ENCODE data around the gene ERBB4.

GRCh38 chr2:211864328-211864727 lies 674.3 kb downstream of the ERBB4 start:
- TF ChIP-seq, protein P1, sequence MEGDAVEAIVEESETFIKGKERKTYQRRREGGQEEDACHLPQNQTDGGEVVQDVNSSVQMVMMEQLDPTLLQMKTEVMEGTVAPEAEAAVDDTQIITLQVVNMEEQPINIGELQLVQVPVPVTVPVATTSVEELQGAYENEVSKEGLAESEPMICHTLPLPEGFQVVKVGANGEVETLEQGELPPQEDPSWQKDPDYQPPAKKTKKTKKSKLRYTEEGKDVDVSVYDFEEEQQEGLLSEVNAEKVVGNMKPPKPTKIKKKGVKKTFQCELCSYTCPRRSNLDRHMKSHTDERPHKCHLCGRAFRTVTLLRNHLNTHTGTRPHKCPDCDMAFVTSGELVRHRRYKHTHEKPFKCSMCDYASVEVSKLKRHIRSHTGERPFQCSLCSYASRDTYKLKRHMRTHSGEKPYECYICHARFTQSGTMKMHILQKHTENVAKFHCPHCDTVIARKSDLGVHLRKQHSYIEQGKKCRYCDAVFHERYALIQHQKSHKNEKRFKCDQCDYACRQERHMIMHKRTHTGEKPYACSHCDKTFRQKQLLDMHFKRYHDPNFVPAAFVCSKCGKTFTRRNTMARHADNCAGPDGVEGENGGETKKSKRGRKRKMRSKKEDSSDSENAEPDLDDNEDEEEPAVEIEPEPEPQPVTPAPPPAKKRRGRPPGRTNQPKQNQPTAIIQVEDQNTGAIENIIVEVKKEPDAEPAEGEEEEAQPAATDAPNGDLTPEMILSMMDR (IDR thresholded peaks at IDR 0.05): no peak
- no peak for TF ChIP-seq REST (IDR thresholded peaks at IDR 0.05)
- TF ChIP-seq, protein P2, sequence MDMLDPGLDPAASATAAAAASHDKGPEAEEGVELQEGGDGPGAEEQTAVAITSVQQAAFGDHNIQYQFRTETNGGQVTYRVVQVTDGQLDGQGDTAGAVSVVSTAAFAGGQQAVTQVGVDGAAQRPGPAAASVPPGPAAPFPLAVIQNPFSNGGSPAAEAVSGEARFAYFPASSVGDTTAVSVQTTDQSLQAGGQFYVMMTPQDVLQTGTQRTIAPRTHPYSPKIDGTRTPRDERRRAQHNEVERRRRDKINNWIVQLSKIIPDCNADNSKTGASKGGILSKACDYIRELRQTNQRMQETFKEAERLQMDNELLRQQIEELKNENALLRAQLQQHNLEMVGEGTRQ (IDR thresholded peaks at IDR 0.05): no peak
- TF ChIP-seq POLR2A (IDR thresholded peaks at IDR 0.05; ENCODE audit: low read length): no peak
- TF ChIP-seq SREBF2 (IDR thresholded peaks at IDR 0.05): no peak
- no peak for TF ChIP-seq NR3C1 (IDR thresholded peaks at IDR 0.05)
- no peak for TF ChIP-seq EP300 (IDR thresholded peaks at IDR 0.05)
- TF ChIP-seq EHMT2 (IDR thresholded peaks at IDR 0.05; ENCODE audit: low read depth): no peak
- no peak for TF ChIP-seq PBX3 (IDR thresholded peaks at IDR 0.05)
- no peak for TF ChIP-seq TFCP2L1 (CRISPR knock-in tag; IDR thresholded peaks at IDR 0.05)
- no peak for TF ChIP-seq FOSB (CRISPR knock-in tag; IDR thresholded peaks at IDR 0.05)
- TF ChIP-seq HOXA7 (CRISPR knock-in tag; IDR thresholded peaks at IDR 0.05): no peak
- TF ChIP-seq CHD4 (IDR thresholded peaks at IDR 0.05; ENCODE audit: borderline replicate concordance): no peak
